ENCODE measurements around the gene RALB. TPM values are rescaled to one million over a fixed set of nuclear protein-coding genes. Genes with fewer than 3 reads are reported as not detected.

The RALB gene
- total RNA-seq, 2 donors from 2014 or later: 37.1 to 45.8 TPM

DNA sequence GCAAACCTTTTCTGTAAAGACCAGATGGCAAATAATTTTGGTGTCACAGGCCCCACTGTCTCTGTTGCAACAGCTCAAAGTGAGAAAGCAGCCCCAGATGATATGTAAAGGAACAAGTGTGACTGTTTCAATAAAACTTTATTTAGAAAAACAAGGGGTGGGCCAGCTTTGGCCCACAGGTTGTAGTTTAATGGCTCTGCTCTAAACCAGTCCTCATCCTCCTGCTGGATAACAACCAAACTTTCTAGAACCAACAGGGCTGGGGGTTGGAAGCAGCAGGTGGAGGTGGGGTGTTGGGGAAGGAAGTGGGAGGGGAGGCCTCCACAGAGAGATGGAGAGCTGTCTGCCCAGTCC is 64.5 kb downstream of the RALB start:
- H3K36me3 ChIP-seq (ENCODE audit: control insufficient read depth, insufficient read depth, low read length): no peaks in the 10 kb centered on the region

DNA sequence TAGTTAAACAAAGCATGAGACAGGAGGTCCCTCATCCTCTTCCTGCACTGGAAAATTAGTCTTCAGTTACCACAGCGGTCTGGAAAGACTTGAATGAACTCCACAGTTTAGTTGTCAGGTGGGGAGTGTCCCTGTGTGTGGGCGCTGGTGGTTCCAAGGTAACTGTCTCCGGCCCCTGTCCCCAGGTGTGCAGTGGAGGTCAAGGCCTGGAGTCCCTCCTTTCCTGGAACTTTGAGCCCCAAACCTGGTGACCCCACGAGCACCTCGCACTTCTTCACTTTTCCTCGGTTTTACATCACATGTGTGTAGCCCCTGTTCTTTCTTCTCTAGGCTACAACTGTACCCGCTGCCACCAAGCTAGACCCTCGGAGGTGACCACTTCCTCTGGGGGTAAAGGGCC is 65.3 kb downstream of the RALB start:
- no peaks in the 10 kb centered on the region for H3K27me3 ChIP-seq (ENCODE audit: control insufficient read depth, insufficient read depth, low read length, poor library complexity, severe bottlenecking)
- Mint-ChIP-seq H3K4me1 (peaks cover 6% of the 10 kb centered on the region), H3K4me3 (no peak overlapping the region), H3K36me3 (ENCODE audit: low read depth) (no peaks in the 10 kb centered on the region), H3K9me3 (no peaks in the 10 kb centered on the region), H3K27ac (no peak overlapping the region), H3K27me3 (ENCODE audit: insufficient read depth) (peaks cover 42% of the 10 kb centered on the region)
- H3K4me3 ChIP-seq (ENCODE audit: low read length): no peak overlapping the region
- no peaks in the 10 kb centered on the region for H3K36me3 ChIP-seq (ENCODE audit: control insufficient read depth, insufficient read depth, low read length)
- no peak overlapping the region for H3K27ac ChIP-seq (ENCODE audit: low read depth, low read length)
- H3K9me3 ChIP-seq (ENCODE audit: control insufficient read depth, low read length): no peaks in the 10 kb centered on the region
- no peak overlapping the region for H3K9ac ChIP-seq (ENCODE audit: extremely low read depth, low read length, poor library complexity, severe bottlenecking)
- H3K4me1 ChIP-seq (ENCODE audit: control insufficient read depth, insufficient read depth, low read length): no peaks in the 10 kb centered on the region
- TF ChIP-seq, protein P1, sequence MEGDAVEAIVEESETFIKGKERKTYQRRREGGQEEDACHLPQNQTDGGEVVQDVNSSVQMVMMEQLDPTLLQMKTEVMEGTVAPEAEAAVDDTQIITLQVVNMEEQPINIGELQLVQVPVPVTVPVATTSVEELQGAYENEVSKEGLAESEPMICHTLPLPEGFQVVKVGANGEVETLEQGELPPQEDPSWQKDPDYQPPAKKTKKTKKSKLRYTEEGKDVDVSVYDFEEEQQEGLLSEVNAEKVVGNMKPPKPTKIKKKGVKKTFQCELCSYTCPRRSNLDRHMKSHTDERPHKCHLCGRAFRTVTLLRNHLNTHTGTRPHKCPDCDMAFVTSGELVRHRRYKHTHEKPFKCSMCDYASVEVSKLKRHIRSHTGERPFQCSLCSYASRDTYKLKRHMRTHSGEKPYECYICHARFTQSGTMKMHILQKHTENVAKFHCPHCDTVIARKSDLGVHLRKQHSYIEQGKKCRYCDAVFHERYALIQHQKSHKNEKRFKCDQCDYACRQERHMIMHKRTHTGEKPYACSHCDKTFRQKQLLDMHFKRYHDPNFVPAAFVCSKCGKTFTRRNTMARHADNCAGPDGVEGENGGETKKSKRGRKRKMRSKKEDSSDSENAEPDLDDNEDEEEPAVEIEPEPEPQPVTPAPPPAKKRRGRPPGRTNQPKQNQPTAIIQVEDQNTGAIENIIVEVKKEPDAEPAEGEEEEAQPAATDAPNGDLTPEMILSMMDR (conservative IDR thresholded peaks at IDR 0.05): no peak
- no peak for DNase-seq
- WGBS, 2 experiments (ENCODE audit: insufficient coverage in 1 of 2, insufficient read length in 1 of 2): 92 to 93% methylated on average over 6 to 8 of the region's 8 CpGs

More for the DNA sequence above, 64.5 kb downstream of the RALB start:
- H3K4me3 Mint-ChIP-seq: no peak overlapping the region
- H3K9me3 Mint-ChIP-seq: no peaks in the 10 kb centered on the region
- H3K36me3 Mint-ChIP-seq (ENCODE audit: low read depth): no peaks in the 10 kb centered on the region
- Histone ChIP-seq H3K9me3 (ENCODE audit: control insufficient read depth, low read length) (no peaks in the 10 kb centered on the region), H3K4me1 (ENCODE audit: control insufficient read depth, insufficient read depth, low read length) (no peaks in the 10 kb centered on the region), H3K9ac (ENCODE audit: extremely low read depth, low read length, poor library complexity, severe bottlenecking) (no peak overlapping the region), H3K27ac (ENCODE audit: low read depth, low read length) (no peak overlapping the region), H3K4me3 (ENCODE audit: low read length) (no peak overlapping the region), H3K27me3 (ENCODE audit: control insufficient read depth, insufficient read depth, low read length, poor library complexity, severe bottlenecking) (no peaks in the 10 kb centered on the region)
- peaks cover 9% of the 10 kb centered on the region for H3K4me1 Mint-ChIP-seq
- H3K27ac Mint-ChIP-seq: no peak overlapping the region
- no peak for DNase-seq
- TF ChIP-seq, protein P1 (conservative IDR thresholded peaks at IDR 0.05): no peak
- peaks cover 46% of the 10 kb centered on the region for H3K27me3 Mint-ChIP-seq (ENCODE audit: insufficient read depth)

DNA sequence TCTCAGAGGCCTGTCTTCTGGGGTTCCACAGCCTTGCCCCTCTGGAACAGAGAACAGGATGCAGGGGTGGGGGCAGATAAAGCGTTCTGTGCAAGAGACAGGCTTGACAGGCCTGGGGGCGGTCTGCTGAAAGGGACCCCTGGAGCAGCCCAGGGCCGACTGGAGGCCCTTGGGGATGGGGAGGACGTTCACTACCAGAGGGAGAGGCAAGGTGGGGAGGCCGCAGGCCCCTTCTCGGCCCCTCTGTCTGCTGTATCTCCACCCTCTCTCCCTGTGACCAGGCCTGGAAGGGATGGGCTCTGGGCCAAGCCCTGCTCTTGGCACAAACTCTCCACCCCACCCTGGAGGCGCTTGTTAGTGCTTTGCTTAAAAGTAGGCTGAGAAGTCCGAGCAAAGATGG is 66.0 kb downstream of the RALB start:
- H3K36me3 Mint-ChIP-seq (ENCODE audit: low read depth): no peaks in the 10 kb centered on the region
- TF ChIP-seq, protein P1 (conservative IDR thresholded peaks at IDR 0.05): no peak
- Histone ChIP-seq H3K27me3 (ENCODE audit: control insufficient read depth, insufficient read depth, low read length, poor library complexity, severe bottlenecking) (no peaks in the 10 kb centered on the region), H3K4me1 (ENCODE audit: control insufficient read depth, insufficient read depth, low read length) (no peaks in the 10 kb centered on the region), H3K27ac (ENCODE audit: low read depth, low read length) (no peak overlapping the region), H3K9me3 (ENCODE audit: control insufficient read depth, low read length) (no peaks in the 10 kb centered on the region), H3K9ac (ENCODE audit: extremely low read depth, low read length, poor library complexity, severe bottlenecking) (no peak overlapping the region), H3K4me3 (ENCODE audit: low read length) (no peak overlapping the region), H3K36me3 (ENCODE audit: control insufficient read depth, insufficient read depth, low read length) (no peaks in the 10 kb centered on the region)
- no peaks in the 10 kb centered on the region for H3K9me3 Mint-ChIP-seq
- H3K27ac Mint-ChIP-seq: no peak overlapping the region
- H3K4me1 Mint-ChIP-seq: no peaks in the 10 kb centered on the region
- H3K4me3 Mint-ChIP-seq: no peak overlapping the region
- peaks cover 39% of the 10 kb centered on the region for H3K27me3 Mint-ChIP-seq (ENCODE audit: insufficient read depth)
- 79 to 100% methylated on average over 5 to 8 of the region's 8 CpGs for WGBS, 2 experiments (ENCODE audit: insufficient coverage in 1 of 2, insufficient read length in 1 of 2)
- DNase-seq: no peak
